Heart left ventricle (tissue), 16 donors: ENCODE data around the gene HTR1A. TPM values are rescaled to one million over a fixed set of nuclear protein-coding genes. Genes with fewer than 3 reads are reported as not detected.

Source experiments
- ATAC-seq, 4 donors: fragments of 200-7000 bp; cut with Tn5 transposase; one replicate each; pipeline ENCODE4 v1.9.1; 2020 to 2022; ENCODE audit warnings: moderate library complexity in 4 of 4, mild to moderate bottlenecking in 3 of 4, moderate number of reproducible peaks in 1 of 4
- DNase-seq, 5 donors: peaks; one replicate each; pipeline ENCODE4 v3.0.0-alpha.2; 2020
- H3K27ac ChIP-seq, 12 donors: fragments of 200-600 bp; sonication (generic) in 4 of 12; one replicate each; pipeline versions ENCODE4 v1.5.0 to v1.8.0; 2016 to 2022; ENCODE audit warnings: mild to moderate bottlenecking in 2 of 12
- H3K27me3 ChIP-seq, 9 donors: fragments of 200-600 bp; sonication (generic) in 2 of 9; one replicate each; pipeline versions ENCODE4 v1.5.1 to v1.8.0; 2016 to 2022; ENCODE audit warnings: mild to moderate bottlenecking in 3 of 9
- H3K36me3 ChIP-seq, 9 donors: fragments of 200-600 bp; sonication (generic) in 2 of 9; one replicate each; pipeline versions ENCODE4 v1.5.0 to v1.8.0; 2018 to 2022; ENCODE audit warnings: mild to moderate bottlenecking in 2 of 9
- H3K4me1 ChIP-seq, 12 donors: fragments of 200-600 bp; sonication (generic) in 4 of 12; one replicate each; pipeline versions ENCODE4 v1.5.0 to v1.8.0; 2016 to 2022; ENCODE audit warnings: mild to moderate bottlenecking in 3 of 12
- H3K4me3 ChIP-seq, 12 donors: fragments of 200-600 bp; sonication (generic) in 4 of 12; one replicate each; pipeline versions ENCODE4 v1.5.0 to v1.8.0; 2017 to 2022; ENCODE audit warnings: mild to moderate bottlenecking in 9 of 12, moderate library complexity in 4 of 12
- H3K9me3 ChIP-seq, 12 donors: fragments of 200-600 bp; sonication (generic) in 4 of 12; one replicate each; pipeline versions ENCODE4 v1.5.0 to v1.8.0; 2016 to 2022; ENCODE audit warnings: mild to moderate bottlenecking in 1 of 12
- POLR2A ChIP-seq, 2 donors: fragments of 450-650 bp; IDR thresholded peaks; one replicate each; pipeline ENCODE4 v1.6.1; 2017; ENCODE audit warnings: antibody characterized with exemption in 2 of 2, mild to moderate bottlenecking in 2 of 2, moderate library complexity in 2 of 2
- WGBS, 4 donors: extraction: QIAGEN DNeasy Blood & Tissue Kit in 2 of 4; methylation state at CpG; one replicate each; pipeline versions ENCODE4 v1.1.5 to v1.1.7; 2013 to 2018; 5-methylcytosine and 5-hydroxymethylcytosine counted together
- intact Hi-C, 10 donors: fragments of 100-400 bp; cut with DNase I; formaldehyde crosslinking; loops; one replicate each; pipeline versions ENCODE4 v1.11.1 to v1.14.2; 2022
- polyA plus RNA-seq, 2 donors: library from polyadenylated mRNA; stranded (reverse); fragments of 200-250 nt; gene quantifications; one replicate each; pipeline ENCODE4 v1.2.3, GENCODE V29; 2013
- total RNA-seq, 9 donors: library from RNA; depleted of rRNA in 2 of 9; stranded (reverse); fragments of >200 nt in 2 of 9; fragmentation: NEBNext Ultra II Directional in 3 of 9; extraction: Animal tissue kit (Norgen Biotek cat#: 25700) in 3 of 9; gene quantifications; one replicate each; pipeline versions ENCODE4 v1.1.0 to v1.2.4, GENCODE V29; 2016 to 2023
- TF ChIP-seq, protein P1 (sequence below), 12 donors: fragments of 200-600 bp; sonication (generic) in 4 of 12; IDR thresholded peaks; one replicate each; pipeline versions ENCODE4 v1.5.0 to v1.8.0; 2018 to 2022; ENCODE audit warnings: antibody characterized with exemption in 12 of 12, mild to moderate bottlenecking in 5 of 12
- donor health status: ischemic (EF 13 %, LVEDD 7.1; RV severe dilation, severe dysfunction).
- donor health status: healthy with polysubstance abuse.
- donor health status: DM: no; HTN: yes; CAD: no.
- donor health status: DM: no; HTN: no; CAD: no.
- donor health status: ischemic (EF 25% LVEDD 6.9; RV normal size, moderate dysfunction).
- donor health status: ischemic (EF 25% LVEDD 5.7; RV mildly dilated, moderate dysfunction).
- donor health status: healthy.
- donor health status: DM: yes; HTN: yes; CAD: no.
- donor health status: ischemic (EF 35%, LVEDD 5.7; RV mildly dilated, moderate dysfunction).
- donor health status: nonischemic (EF 11% LVEDD 7.7; RV severe dilation, severe dysfunction).
- donor health status: DM: yes; HTN: yes; CAD: no.
- donor health status: PGD.
- donor health status: ischemic (EF 29% LVEDD 5.4; RV normal size, mild dysfunction).
- donor health status: nonischemic (EF 23%, LVEDD 6.1; RV moderate dilation, normal function).

Gene HTR1A
- total and polyA plus RNA-seq, 11 donors: not detected

DNA sequence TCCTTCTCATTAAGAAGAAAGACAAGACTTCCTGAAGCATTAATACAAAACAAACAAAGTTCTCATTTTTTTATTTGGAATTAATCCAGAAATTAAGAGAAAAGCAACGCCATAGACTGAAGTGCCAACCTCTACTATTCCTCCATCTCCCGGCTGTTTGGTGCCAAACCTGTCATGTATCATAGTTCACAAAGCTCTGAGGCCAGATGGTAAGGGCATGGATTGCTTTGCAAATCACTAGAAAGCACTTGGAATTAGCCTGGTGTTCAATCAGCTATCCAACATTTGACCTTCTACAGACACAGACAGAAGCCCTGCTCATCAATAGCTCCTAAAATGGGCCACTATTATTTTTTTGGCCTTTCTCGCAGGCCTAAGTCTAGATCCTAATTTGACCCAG, 33.8 kb downstream of the HTR1A start:
- intact Hi-C loops: no loop called here
- no peak for DNase-seq
- H3K4me1 ChIP-seq: no peaks in the 10 kb centered on the region
- no peak for TF ChIP-seq POLR2A (IDR thresholded peaks at IDR 0.05)
- TF ChIP-seq, protein P1, sequence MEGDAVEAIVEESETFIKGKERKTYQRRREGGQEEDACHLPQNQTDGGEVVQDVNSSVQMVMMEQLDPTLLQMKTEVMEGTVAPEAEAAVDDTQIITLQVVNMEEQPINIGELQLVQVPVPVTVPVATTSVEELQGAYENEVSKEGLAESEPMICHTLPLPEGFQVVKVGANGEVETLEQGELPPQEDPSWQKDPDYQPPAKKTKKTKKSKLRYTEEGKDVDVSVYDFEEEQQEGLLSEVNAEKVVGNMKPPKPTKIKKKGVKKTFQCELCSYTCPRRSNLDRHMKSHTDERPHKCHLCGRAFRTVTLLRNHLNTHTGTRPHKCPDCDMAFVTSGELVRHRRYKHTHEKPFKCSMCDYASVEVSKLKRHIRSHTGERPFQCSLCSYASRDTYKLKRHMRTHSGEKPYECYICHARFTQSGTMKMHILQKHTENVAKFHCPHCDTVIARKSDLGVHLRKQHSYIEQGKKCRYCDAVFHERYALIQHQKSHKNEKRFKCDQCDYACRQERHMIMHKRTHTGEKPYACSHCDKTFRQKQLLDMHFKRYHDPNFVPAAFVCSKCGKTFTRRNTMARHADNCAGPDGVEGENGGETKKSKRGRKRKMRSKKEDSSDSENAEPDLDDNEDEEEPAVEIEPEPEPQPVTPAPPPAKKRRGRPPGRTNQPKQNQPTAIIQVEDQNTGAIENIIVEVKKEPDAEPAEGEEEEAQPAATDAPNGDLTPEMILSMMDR (IDR thresholded peaks at IDR 0.05): no peak
- no peak overlapping the region for H3K27ac ChIP-seq
- H3K36me3 ChIP-seq: no peaks in the 10 kb centered on the region
- peaks cover 0 to 2% (median 0%) of the 10 kb centered on the region in 9 donors for H3K27me3 ChIP-seq
- no peak overlapping the region for H3K4me3 ChIP-seq
- no peak for ATAC-seq
- H3K9me3 ChIP-seq: no peaks in the 10 kb centered on the region
- WGBS, 4 donors: 81 to 87% (median 83%) methylated on average over 3 of the region's 3 CpGs

DNA sequence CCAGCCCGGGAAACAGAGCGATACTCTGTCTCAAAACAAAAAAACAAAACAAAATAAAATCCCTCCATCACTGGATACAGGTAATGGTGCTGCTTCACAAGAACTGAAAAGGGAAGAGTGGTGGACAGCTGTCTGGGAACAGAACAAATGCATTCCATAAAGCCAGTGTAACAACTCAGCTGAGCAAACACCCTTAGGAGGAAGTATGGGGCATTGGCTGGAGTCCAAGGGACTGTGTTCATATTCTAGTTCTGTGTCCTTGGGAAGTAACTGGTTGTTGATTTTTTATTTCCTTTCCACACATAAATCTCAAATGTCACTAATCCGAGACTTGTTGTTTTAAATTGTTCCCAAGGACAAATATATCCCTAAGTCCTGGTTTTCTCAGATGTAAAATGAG, 38.3 kb downstream of the HTR1A start:
- no peaks in the 10 kb centered on the region for H3K4me1 ChIP-seq
- no peak for TF ChIP-seq POLR2A (IDR thresholded peaks at IDR 0.05)
- TF ChIP-seq, protein P1 (IDR thresholded peaks at IDR 0.05): no peak
- H3K27ac ChIP-seq: no peak overlapping the region
- ATAC-seq: no peak
- H3K9me3 ChIP-seq: no peaks in the 10 kb centered on the region
- no peak for DNase-seq
- 67 to 76% (median 71%) methylated on average over 3 of the region's 3 CpGs for WGBS, 4 donors
- H3K36me3 ChIP-seq: no peaks in the 10 kb centered on the region
- H3K27me3 ChIP-seq: no peaks in the 10 kb centered on the region
- H3K4me3 ChIP-seq: no peak overlapping the region
- intact Hi-C loops: no loop called here

DNA sequence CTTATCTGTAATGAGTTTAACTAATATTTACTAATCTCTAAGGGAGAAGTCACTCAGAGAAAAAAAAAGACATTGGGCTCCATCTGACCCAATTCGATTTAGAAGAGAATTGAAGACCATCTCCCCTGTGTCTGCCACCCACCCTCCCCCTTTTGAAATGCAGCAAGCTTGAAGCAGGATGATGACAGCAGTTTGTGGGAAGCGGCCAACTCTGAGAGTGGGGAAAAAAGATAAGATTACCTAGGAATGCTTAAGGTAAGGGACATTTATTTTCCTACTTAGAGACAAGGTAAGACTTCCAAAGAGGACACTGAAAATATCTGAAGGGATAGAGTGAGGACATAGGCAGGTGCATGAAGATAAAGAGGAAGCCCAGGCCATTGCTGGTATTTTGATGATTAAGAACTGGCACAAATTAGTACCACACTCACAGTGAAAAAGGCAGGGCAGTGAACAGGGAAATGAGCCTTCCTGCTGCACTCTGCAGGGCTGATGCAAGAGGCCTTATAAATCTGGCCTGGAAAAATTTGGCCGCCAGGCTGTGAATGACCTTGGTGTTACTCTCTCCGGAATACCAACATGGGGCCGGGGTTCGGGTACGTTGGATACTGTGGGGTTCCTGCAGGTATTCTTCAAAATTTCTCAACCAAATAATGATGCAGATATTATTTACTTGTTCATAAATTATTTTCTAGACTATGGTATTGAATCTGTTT, 42.3 kb downstream of the HTR1A start:
- intact Hi-C loops: no loop called here
- DNase-seq (no peak), ATAC-seq (no peak)
- H3K9me3 ChIP-seq: peaks cover 0 to 4% (median 0%) of the 10 kb centered on the region in 12 donors
- TF ChIP-seq POLR2A (IDR thresholded peaks at IDR 0.05): no peak
- TF ChIP-seq, protein P1 (IDR thresholded peaks at IDR 0.05): no peak
- H3K27me3 ChIP-seq: no peaks in the 10 kb centered on the region
- H3K4me3 ChIP-seq: no peak overlapping the region
- H3K36me3 ChIP-seq: no peaks in the 10 kb centered on the region
- H3K4me1 ChIP-seq: no peaks in the 10 kb centered on the region
- H3K27ac ChIP-seq: no peak overlapping the region
- 52 to 66% (median 58%) methylated on average over 7 of the region's 7 CpGs for WGBS, 4 donors

DNA sequence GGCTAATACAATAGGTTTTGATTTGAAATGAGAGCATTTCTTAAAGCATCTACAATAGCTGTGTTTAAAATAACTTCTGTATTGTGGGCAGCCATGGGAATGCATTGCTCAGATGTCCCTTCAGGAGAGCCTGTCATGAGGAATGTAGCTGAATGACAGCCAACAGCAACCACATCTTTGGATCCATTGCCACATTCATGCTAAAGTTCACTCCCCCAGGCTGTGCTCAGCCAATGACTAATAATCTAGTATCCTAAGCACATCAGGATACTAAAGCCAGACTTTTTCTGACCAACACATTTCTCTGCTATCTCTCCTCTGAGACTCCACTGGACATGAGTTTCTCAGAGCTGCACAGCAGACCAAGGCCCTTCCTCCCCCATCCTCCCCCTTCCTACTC, 45.5 kb downstream of the HTR1A start:
- Histone ChIP-seq H3K27me3 (no peaks in the 10 kb centered on the region), H3K4me3 (no peak overlapping the region), H3K9me3 (peaks cover 0 to 14% (median 0%) of the 10 kb centered on the region in 12 donors), H3K27ac (no peak overlapping the region), H3K36me3 (no peaks in the 10 kb centered on the region), H3K4me1 (no peaks in the 10 kb centered on the region)
- no peak for DNase-seq
- no peak for ATAC-seq
- intact Hi-C loops: no loop called here
- TF ChIP-seq, protein P1 (IDR thresholded peaks at IDR 0.05): no peak
